ENCODE data around the gene SIGLEC5.

The SIGLEC5 gene

GRCh38 chr19:51587264-51588191, 42.7 kb downstream of the SIGLEC5 start:
- DNase-seq: no peak

- DNase-seq: no peak
Observed at GRCh38 chr19:51586799-51587198, 43.4 kb downstream of the SIGLEC5 start.

GRCh38 chr19:51586103-51586728, 44.0 kb downstream of the SIGLEC5 start:
- no peak for DNase-seq

GRCh38 chr19:51576850-51577249, 53.4 kb downstream of the SIGLEC5 start:
- no peak for DNase-seq

- DNase-seq: no peak
Observed at GRCh38 chr19:51573331-51573730, 56.9 kb downstream of the SIGLEC5 start.

- DNase-seq: no peak
Observed at GRCh38 chr19:51572908-51573307, 57.3 kb downstream of the SIGLEC5 start.

- DNase-seq: no peak
Observed at GRCh38 chr19:51572410-51572809, 57.8 kb downstream of the SIGLEC5 start.

- no peak for DNase-seq
Observed at GRCh38 chr19:51571599-51571998, 58.6 kb downstream of the SIGLEC5 start.

GRCh38 chr19:51570962-51571575, 59.1 kb downstream of the SIGLEC5 start, which contains the start of gene ZNF175:
Gene ZNF175, plus strand, starts transcription at chr19:51571283. Its CDS starts 2,047 bp downstream, at chr19:51573330.
- peak; percentile 91 for DNase-seq

- no peak for DNase-seq
Observed at GRCh38 chr19:51568456-51568855, 61.7 kb downstream of the SIGLEC5 start.

- DNase-seq: no peak
Observed at GRCh38 chr19:51567583-51567982, 62.6 kb downstream of the SIGLEC5 start.

GRCh38 chr19:51566489-51567100, 63.6 kb downstream of the SIGLEC5 start:
- no peak for DNase-seq

- DNase-seq: no peak
Observed at GRCh38 chr19:51565583-51565982, 64.6 kb downstream of the SIGLEC5 start.

- DNase-seq: no peak
Observed at GRCh38 chr19:51564791-51565190, 65.4 kb downstream of the SIGLEC5 start.
